ENCODE measurements around the gene RXRA.
"Not testable (repeated sequence)": the region's sequence is repeated elsewhere in the genome, so short reads cannot be mapped to it uniquely, and the experiment has no call there.

The RXRA gene

DNA sequence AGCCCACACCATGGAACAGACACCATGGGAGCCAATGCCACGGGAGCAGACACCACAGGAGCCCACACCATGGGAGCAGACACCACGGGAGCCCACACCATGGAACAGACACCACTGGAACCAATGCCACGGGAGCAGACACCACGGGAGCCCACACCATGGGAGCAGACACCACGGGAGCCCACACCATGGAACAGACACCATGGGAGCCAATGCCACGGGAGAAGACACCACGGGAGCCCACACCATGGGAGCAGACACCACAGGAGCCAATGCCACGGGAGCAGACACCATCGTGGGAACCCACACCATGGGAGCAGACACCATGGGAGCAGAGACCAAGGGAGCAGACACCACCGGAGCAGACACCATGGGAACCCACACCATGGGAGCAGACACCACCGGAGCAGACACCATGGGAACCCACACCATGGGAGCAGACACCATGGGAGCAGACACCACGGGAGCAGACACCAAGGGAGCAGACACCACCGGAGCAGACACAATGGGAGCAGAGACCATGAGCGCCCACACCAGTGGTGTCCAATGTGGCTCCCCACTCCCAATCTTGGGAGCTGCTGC is 17.5 kb upstream of the RXRA start:
- not testable (repeated sequence) for DNase-seq

DNA sequence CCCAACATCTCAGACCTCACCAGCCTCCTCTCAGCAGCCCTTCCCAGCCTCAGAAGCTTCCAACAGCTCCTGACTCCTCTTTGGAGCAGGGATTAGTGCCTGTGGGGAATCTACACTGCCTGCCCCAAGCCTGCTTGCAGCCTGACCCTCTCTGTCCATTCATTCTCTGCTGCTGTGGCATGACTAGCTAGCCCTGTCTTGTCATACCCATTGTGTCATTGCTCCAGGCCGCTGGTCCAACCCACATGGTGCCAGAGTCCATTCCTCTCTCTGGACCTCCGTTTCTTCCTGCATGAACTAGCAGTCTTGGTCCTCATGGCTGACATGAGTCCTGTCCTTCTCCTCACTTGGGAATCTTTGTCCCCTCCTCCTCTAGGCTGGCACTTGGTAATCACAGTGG is 12.8 kb upstream of the RXRA start:
- DNase-seq = no peak

DNA sequence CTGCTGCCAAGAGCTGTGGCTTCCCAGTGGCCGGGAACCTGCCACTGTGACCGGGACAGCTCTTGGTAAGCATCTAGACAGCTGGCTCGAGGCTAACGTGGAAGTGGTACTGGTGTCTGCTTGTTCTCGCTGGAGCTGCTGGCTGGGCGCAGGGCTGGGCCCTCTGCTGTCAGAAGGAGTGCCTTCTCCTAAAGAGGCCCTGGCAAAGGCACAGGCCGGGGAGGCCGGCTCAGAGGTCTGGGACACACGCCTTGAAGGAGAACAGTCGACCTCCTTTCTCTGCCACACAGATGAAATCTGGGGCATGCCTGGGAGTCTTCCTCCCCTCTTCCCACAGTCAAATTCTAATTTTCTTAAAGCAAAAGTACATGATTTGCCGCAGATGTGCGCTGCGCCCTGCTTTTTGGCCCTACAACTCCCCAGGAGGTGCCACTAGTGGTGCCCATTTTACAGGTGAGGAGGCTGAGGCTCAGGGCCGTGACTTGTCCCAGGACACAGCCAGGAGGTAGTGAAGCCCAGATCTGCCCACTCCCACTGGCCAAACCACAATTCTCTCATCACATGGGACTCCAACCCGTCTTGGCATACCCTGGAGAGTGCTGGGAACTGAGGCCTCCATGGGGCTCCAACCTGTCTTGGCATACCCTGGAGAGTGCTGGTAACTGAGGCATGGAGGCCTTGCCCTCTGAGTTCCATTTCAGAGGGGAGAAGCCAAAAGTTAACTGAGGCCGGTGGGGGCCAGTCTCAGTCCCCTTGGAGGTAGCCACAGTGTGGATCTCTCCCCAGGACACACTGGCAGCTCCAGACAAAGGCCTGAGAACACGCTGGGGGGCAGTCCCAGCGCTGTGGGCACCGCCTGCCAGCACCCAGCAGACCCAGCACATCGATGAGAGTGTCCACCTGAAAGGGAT is 12.0 kb upstream of the RXRA start:
- no peak for DNase-seq

DNA sequence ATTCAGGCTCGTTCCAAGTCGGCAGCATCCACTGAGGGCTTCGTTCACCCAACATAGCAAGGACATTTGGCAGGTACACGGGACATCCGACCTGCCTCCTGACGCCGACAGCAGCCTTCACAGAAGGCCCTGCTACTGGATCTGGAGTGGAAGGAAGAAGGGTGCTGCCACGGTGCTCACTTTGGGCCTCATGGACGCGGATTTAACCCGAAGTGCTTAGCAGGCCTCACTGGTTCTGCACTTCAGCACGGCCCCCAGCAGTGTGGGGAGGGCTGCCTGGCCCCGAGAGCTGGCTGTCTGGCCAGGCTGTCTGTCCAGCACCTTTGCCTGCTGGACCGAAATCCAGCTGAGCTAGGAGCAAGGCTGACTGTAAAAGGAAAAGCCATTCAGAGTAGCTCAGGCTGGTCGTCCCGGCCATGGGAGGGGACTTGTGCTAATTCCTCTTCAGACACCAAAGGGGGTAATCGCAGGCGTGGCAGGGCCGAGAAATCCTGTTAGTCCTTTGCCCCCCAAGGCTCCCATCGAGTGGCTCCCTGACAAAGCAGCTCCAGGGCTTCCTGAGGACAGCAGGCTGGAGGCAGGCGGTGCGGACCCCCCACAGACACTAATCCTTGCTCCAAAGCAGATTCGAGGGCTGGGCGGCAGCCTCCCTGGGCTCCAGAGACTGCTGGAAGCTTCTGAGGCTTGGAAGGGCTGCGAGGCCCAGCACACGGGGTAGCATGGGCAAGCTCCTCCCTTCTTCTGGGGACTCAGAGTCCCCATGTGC is 11.1 kb upstream of the RXRA start:
- DNase-seq = no peak

DNA sequence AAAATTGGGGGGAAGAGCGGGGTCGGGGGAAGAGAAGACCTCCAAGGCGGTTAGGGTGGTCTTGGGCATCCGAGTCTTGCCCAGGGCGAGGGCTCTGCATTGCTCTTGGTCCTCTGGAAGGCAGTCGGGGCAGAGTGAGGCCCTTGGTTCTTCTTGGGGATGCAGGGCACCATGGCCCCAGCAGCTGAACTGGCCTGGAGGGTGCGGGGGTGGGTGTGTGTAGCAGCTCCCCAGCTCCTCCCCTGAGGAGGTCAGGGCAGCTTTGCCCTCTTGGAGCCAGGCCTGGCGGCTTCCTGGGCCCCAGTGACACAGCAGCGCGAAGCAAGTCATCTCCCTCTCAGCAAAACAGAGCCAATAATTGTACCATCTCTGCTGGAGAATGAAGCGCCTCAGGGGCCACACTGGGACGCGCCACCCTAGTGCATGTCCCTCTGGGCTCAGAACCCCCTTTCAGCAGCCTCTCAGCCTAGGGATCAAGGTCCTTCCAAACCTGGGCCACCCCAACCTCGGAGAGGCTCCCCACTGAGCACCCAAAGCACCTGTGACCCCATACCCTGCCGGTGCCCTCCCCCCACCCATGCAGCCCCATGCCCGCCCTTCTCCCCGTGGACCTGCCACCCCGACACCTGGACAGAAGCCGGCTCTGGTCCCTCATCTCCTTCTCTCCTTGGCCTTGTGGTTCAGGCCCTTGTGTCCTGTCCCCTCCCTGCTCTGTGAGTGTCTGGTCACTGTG is 10.4 kb upstream of the RXRA start:
- no peak for DNase-seq

DNA sequence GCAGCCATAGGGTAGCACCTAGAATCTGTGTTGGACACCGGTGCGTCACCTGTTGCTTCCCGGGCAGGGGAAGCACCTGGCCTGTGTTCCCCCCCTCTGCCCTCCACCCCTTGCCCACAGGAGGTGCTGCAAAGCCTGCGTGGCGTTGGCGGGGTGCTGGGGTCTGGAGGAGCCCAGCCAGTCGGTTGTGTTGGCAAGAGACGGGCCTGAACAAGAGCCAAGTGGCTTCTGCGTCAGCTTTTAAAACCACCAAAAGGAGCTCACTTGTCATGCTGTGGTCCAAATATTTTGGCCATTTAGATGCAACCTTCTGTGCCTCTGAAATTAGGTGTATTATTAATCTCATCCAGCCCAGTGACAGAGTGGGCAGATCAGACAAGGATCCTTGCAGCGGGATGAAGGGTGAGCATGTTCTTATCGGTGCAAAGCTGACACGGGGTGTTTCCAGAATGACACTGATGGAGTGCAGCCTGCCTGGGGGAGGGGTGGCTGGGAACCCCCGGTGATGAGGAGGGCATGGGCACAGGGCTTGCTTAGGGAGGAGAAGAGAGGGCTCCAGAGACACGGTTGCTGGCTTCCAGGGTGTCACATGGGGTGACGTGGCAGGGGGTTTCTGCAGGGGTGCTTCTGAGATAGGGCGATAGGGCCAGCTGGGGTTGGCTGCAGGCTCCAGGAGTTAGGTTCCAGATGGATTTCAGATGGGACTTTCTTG is 9.7 kb upstream of the RXRA start:
- DNase-seq = peak; percentile 56

DNA sequence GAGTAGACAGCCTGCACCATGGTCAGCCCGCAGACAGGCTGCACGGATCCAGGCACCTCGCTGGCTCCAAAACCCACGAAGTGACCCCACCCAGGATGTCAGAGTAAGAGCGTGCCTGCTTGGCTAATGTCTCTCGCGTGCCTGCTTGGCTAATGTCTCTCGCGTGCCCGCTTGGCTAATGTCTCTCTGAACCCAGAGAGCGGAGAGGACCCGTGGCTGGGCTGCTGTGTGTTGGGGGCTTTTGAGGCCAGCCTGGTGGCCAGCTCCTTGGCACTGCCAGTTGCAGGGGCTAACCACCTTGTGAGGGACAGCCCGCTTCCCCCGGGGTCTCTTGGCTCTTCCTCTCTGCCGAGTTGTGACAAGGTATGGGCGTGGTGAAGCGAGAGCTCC is 8.9 kb upstream of the RXRA start:
- no peak for DNase-seq

DNA sequence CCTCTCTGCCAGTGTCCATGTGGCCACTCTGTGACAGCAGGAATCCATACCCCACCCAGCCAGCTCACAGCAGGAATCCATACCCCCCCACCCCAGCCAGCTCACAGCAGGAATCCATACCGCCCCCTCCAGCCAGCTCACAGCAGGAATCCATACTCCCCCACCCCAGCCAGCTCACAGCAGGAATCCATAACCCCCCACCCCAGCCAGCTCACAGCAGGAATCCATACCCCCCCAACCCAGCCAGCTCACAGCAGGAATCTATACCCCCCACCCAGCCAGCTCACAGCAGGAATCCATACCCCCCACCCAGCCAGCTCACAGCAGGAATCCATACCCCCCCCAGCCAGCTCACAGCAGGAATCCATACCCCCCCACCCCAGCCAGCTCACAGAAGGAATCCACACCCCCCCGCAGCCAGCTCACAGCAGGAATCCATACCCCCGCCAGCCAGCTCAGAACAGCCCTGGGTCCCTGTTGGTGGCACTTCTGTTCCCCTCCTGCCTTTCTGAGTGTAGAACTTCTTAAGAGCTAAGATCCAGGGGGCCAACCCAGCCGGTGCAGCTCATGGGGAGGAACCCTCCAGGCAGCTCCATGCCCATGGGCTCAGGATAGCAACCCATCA is 8.4 kb upstream of the RXRA start:
- peak; percentile 78 for DNase-seq

DNA sequence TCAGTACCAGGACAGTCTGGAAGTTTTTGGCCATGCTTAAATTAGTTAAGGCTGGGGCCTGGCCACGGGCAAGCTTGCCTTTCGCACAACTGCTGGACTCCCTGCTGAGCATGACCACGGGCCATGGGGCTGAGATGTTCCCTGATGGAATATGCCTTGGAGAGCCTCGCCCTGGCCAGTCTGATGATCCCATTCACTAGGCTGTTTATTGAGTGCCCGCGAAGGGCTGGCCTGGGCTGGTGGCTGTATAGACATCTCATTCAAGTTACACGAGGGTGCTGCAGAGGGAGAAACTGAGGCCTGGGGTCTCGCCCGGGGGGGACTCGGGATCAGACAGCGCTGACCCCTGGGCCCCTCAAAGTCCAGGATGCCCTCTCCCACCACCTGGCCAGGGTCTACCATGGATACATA is 7.8 kb upstream of the RXRA start:
- DNase-seq = peak; percentile 60

DNA sequence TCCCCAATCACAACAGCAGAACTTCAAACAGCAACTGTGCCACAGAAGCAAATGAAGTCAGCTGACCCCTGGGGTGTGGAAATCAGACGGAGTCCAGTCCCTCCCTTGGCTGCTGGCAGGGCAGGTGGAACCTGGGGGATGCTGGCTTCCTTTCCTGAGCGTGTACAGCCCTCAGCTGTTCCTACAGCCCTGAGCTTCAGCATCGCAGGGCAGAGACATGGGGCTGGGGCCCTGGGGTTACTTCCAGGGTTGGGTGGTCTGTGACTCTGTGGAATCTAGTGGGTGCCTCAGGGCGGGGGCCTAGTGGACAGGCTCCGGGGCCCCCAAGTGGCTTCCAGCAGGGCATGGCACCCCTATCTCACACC is 7.3 kb upstream of the RXRA start:
- no peak for DNase-seq

DNA sequence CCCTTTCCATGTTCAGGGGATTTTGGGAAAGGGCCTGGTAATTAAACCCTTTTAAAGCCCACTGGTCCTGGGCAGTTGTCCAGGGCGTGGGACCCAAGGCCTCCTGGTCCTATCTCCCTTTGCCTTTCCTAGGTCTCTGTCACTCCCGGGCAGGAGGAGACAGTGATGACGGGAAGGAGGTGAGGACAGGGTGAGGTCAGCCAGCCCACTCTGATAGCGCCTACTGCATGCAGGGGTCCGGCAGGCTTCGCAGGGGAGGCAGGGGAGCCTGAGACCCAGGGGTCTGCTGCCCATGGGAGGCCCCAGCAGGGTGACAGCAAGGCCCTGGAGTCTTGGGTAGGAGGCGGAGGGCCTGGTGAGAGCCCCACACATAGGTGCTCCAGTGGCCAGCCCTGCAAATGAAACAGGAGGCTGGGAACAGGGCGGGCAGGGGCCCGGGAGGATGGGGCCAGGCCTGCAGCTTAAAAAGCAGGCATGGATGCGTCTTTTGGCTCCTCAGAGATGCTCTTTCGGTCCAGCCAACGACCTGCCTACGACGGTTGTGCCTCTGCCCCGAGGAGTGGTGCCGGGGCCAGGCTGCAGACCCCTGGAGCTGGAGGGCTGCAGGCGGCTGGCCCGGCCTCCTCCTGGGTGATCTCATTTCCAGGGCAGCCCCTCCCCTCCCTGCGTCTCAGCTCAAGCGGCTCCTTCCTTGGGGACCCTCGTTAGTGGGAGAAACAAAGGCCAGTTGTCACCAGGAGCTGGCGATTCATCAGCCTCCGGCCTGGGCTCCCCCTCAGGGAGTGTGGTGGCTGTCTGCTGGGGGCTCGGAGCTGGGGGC is 6.7 kb upstream of the RXRA start:
- DNase-seq = no peak

DNA sequence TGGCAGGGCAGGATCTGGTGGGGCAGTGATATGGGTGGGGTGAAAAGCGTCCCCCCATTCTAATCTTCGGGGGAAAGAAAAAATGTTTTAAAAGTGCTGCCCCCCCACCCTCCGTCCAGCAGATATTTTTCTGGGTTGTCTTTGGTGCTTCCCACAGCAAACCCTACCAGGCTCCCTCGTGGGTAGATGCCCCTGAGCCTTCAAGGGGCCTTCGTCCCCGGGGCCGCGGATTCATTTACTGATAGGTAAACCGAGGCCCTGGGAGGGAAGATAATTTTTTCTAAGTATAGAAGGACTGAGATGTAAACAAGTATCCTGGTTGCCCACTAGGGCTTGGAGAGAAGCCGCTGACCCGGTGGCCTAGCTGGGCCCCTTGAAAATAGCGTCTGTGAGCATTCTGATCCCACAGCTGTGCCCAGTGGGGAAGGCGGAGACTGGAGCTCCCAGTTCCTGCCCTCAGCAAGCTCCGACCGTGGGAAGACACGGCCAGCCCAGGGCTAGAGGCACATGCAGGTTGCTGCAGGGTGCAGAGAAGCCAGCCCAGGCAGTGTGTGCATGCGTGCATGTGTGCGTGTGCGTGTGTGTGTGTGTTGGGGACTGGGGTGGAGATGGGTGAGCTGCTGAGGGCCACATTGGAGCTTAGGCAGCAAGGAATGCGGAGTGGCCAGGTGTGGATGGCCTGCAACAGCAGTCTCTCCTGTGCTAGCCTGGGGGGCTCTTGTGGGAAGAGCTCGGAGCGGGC is 6.0 kb upstream of the RXRA start:
- no peak for DNase-seq

DNA sequence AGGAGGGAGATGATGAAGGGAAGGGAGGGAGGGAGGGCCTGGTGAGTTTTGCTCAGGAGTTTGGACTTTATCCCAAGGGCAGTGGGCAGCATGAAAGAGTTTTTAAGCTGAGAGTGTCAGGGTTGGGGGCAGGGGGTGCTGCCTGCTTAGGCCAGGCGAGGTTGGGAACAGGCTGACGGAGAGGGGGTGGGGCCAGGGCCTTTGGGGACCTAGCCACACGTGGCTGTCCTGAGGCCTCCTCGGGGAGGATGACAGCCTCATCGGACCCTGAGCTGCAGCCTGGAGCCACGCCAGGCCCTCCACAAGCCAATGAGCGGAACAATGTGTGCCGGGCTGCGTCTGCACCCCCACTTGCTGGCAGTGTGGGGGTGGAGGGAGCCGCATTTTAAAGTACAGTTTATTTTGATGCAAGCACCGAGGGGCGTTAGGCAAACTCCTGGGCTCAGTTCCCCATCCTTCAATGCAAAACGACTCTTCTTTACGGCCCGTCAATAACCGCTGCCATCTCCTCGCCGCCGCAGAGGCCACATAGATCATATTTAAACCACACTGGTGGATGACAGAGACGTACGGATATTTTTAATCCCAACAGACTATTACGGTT is 5.3 kb upstream of the RXRA start:
- peak; percentile 35 for DNase-seq

DNA sequence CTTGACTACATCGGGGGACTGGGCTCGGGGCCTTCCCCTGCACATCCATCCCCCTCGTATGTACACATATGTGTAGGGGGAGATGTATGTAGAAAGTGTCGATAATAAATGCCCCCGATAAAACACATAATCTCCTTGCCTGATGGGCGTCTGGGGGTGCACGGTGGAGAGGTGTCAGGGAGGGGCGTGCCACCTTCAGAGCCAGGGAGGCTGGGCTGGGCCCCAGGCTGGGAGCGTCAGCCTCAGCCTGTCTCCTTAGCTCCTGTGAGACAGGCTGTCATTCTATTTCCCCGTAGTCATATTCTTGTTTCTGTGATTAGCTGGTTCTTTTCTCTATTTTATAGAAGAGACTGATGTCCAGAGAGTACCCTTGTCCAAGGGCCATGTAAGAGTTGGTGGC is 4.7 kb upstream of the RXRA start:
- DNase-seq = no peak

DNA sequence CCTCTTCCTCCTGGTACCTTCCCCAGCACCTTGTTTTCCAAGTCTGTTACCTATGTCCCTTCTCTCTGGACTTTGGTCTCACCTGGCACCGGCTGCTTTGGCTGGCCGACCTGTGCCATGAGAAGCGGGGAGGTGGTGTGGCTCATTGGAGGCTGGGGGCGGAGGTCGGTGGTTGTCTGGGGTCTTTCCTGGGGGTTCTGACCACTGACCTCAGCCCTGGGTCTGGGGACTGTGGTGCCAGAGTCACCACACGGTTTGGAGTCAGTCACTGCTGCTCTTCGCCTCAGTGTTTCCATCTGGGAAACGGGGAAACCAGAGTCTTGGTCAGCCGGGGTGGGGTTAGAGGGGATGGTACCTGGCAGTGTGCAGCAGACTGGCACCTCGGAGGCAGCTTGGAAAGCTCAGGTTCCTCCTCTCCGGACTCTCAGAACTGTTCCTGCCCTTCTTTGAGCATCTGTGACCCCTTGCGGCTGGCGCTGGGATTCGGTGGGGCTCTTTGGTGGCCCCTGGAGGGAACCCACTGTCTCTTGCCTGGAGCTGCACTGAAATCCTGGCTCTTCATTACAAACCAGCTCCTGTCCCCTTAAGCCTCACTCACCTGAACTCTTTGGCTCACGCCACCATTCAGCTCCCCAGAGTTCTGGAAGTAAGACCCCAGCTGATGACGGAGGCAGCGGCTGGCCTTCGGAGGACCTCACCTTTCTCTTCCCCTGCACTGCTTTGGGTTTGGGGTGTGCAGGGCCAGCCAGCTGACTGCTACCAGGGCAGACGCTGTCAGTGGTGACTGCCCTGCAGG is 4.1 kb upstream of the RXRA start:
- no peak for DNase-seq

DNA sequence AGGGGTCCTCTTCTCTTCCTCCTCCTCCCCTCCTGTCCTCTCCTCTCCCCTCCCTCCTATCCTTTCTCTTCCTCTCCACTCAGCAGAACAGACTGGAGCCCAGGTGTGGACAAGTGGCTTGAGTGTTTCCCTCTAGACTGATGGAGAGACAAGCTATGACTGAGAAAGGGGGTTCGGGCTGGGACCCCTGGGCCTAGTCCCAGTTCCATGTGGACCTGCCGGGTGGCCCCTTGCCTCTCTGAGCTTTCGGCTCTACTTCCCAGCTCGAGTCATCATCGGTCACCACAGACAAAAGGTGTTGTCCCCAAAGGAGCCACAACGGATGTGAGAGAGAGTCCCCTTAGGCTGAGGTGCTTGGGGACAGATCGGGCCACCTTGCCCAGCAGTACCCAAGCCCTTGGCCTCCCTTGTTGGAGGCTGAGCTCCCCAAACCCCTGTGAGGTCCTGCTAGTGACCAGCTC is 3.4 kb upstream of the RXRA start:
- no peak for DNase-seq

DNA sequence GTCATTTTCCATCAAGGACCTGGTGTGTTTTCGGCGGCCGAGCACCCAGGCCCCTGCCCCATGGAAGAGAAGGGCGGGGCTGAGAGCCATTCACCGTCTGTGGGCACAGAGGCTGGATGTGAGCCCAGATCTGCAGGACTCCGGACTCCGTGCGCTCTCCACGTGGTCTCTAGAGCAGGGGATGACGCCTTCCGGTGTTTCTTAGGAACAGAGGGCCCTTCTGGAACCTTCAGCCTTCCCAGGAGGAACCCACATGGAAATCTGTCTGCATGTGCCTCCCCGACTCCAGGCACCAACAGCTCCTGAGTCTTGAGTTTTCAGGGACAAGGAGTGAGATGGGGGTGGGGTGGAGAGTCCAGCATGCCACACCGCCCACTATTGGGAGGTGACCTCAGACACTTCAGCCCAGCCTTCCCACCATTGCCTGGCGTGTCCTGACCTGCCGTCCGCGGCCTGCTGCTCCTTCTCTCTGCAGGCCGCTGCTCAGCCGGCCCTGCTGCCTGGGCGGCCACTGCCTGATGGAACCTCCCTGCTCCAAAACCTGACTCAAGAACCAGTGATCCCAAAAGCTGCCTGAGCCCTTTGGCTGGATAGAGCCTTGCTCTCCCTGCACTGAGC is 2.4 kb upstream of the RXRA start:
- DNase-seq = peak; percentile 38
